T-helper 2 cell treated with Interferon-gamma antibody and Interleukin-4, amounts not matched to agents 5 μg/mL and 100 μg/mL, for 36 hours (primary cell): ENCODE results near the gene ANK3.
"Not testable (repeated sequence)": the region's sequence is repeated elsewhere in the genome, so short reads cannot be mapped to it uniquely, and the experiment has no call there.

Experiments
- DNase-seq: peaks from one replicate; pipeline ENCODE4 v3.0.0; 2021; ENCODE audit warnings: low spot score
- H3K27ac Mint-ChIP-seq: one replicate; pipeline ENCODE4 v1.8.0; 2021; ENCODE audit warnings: mild to moderate bottlenecking, mixed read lengths
- H3K27me3 Mint-ChIP-seq: one replicate; pipeline ENCODE4 v1.8.0; 2021; ENCODE audit warnings: low read depth, mixed read lengths
- H3K36me3 Mint-ChIP-seq: one replicate; pipeline ENCODE4 v1.8.0; 2021; ENCODE audit warnings: low read depth, mixed read lengths
- H3K4me1 Mint-ChIP-seq: one replicate; pipeline ENCODE4 v1.8.0; 2021; ENCODE audit warnings: low read depth, mixed read lengths
- H3K4me3 Mint-ChIP-seq: one replicate; pipeline ENCODE4 v1.8.0; 2022; ENCODE audit warnings: mild to moderate bottlenecking, moderate library complexity, mixed read lengths
- H3K9me3 Mint-ChIP-seq: one replicate; pipeline ENCODE4 v1.8.0; 2021; ENCODE audit warnings: mixed read lengths

Gene ANK3

GRCh38 chr10:60292536-60292935 is 97.1 kb downstream of the ANK3 start:
- not testable (repeated sequence) for H3K4me1 Mint-ChIP-seq, DNase-seq, H3K36me3 Mint-ChIP-seq, H3K4me3 Mint-ChIP-seq, H3K9me3 Mint-ChIP-seq, H3K27me3 Mint-ChIP-seq, H3K27ac Mint-ChIP-seq

DNA sequence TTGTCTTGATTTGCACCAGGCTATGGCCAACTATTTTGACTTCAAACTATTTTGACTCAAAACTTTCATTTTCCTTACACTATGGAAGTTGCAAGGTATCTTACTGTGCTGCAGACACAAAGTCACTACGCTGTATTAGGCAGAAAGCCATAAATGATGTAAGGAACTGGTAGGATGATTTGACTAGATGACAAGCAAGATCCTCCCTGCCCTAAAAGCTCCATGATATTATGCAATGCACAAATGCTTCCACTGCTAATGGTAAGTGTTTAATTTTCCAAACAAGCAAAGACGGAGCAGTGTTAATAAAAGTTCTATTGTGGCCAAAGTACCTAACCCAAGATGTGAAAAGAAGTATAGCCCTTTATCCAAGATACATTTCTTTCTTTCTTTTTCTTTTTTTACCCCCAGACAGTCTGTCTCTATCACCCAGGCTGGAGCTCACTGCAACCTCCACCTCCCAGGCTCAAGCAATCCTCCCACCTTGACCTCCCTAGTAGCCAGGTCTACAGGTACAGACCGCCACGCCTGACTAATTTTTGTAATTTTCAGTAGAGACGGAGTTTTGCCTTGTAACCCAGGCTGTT is 98.2 kb downstream of the ANK3 start:
- Mint-ChIP-seq H3K9me3 (no peaks in the 10 kb centered on the region), H3K4me1 (no peaks in the 10 kb centered on the region), H3K36me3 (no peaks in the 10 kb centered on the region), H3K27me3 (no peaks in the 10 kb centered on the region), H3K27ac (no peak overlapping the region), H3K4me3 (no peak overlapping the region)
- no peak for DNase-seq

GRCh38 chr10:60290558-60290957 is 99.1 kb downstream of the ANK3 start:
- H3K27ac Mint-ChIP-seq, result no peak overlapping the region
- no peaks in the 10 kb centered on the region for H3K36me3 Mint-ChIP-seq
- H3K9me3 Mint-ChIP-seq, result no peaks in the 10 kb centered on the region
- H3K4me1 Mint-ChIP-seq, result peaks cover under 1% of the 10 kb centered on the region
- H3K4me3 Mint-ChIP-seq, result no peak overlapping the region
- no peak for DNase-seq
- H3K27me3 Mint-ChIP-seq, result no peaks in the 10 kb centered on the region

DNA sequence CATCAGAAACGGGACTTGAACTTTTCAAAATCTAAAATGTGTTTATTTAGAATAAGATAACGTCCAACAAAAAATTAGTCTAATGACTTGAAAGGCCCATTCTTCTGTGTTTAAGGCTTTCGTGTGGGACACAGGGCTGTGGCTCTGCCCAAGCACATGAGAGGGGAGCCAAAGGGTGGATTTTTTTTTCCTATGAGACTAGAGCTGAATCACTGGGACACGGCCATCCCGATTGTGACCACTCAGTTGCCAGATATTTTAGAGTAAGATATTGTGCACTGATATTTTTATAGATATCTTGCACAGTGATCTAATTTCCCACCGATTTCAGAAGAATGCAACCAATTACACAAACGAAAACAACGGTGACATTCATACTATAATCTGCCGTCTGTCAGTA is 99.9 kb downstream of the ANK3 start:
- Mint-ChIP-seq H3K27me3 (no peaks in the 10 kb centered on the region), H3K36me3 (no peaks in the 10 kb centered on the region), H3K9me3 (no peaks in the 10 kb centered on the region), H3K4me3 (no peak overlapping the region), H3K4me1 (peaks cover 4% of the 10 kb centered on the region), H3K27ac (no peak overlapping the region)
- DNase-seq, result no peak

- H3K9me3 Mint-ChIP-seq, result no peaks in the 10 kb centered on the region
- no peaks in the 10 kb centered on the region for H3K27me3 Mint-ChIP-seq
These were observed 101.4 kb downstream of the ANK3 start for GRCh38 chr10:60288256-60288655.

GRCh38 chr10:60286559-60286958 is 103.1 kb downstream of the ANK3 start:
- Mint-ChIP-seq H3K27me3 (no peaks in the 10 kb centered on the region), H3K36me3 (no peaks in the 10 kb centered on the region), H3K4me3 (no peak overlapping the region), H3K27ac (no peak overlapping the region), H3K9me3 (no peaks in the 10 kb centered on the region), H3K4me1 (peaks cover 7% of the 10 kb centered on the region)
- no peak for DNase-seq

More at GRCh38 chr10:60288256-60288655, 101.4 kb downstream of the ANK3 start:
- no peak for DNase-seq
- peaks cover 5% of the 10 kb centered on the region for H3K4me1 Mint-ChIP-seq
- no peak overlapping the region for H3K4me3 Mint-ChIP-seq
- no peaks in the 10 kb centered on the region for H3K36me3 Mint-ChIP-seq
- H3K27ac Mint-ChIP-seq, result no peak overlapping the region

DNA sequence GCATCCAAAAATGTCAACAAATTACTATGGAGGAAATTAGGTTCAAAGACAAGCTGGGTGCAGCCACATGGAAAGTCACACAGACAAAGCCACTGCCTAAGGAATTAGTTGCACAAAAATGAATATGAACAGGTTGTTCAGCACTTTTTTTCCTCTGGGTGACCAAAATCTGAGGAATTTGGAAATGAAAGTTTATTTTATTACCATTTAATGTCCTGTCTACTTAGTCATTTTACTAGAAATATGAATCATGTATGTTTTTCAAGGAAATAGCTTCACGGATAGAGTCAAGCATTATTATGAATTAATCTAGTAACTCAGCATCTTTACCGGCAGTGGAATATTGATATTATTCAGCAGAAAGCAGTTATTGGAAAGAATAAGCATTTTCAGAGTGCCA is 106.3 kb downstream of the ANK3 start:
- DNase-seq, result no peak
- Mint-ChIP-seq H3K4me1 (peaks cover 7% of the 10 kb centered on the region), H3K27ac (no peak overlapping the region), H3K36me3 (no peaks in the 10 kb centered on the region), H3K27me3 (no peaks in the 10 kb centered on the region), H3K4me3 (no peak overlapping the region), H3K9me3 (no peaks in the 10 kb centered on the region)

GRCh38 chr10:60282771-60283353 is 106.8 kb downstream of the ANK3 start:
- Mint-ChIP-seq H3K4me1 (peaks cover 7% of the 10 kb centered on the region), H3K27ac (no peak overlapping the region), H3K9me3 (no peaks in the 10 kb centered on the region), H3K36me3 (no peaks in the 10 kb centered on the region), H3K4me3 (no peak overlapping the region), H3K27me3 (no peaks in the 10 kb centered on the region)
- no peak for DNase-seq

DNA sequence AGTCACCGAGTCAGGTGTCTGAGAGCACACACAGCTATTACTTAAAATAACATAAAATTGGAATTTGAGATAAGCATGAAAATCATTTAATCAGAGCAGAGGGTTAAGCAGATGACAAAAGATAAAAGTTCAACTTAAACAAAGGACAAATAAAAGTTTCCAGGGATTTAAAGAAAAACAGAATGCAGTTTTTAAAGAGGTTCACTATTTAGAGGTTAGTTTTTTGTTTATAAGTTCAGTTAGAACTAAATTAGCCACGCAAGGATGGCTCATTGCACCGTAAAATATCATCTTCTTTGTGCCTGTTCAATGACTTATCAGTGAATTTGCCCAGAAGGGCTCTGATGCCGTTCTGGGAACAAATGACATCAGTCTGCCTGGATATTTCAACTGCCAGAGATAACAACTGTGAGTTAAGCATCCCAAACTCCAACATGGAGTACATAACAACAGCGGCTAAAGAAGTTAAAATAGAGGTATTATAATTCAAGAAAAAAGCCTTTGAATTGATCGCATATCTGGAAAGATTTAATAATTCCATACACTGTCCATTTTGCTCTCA is 107.8 kb downstream of the ANK3 start:
- H3K4me3 Mint-ChIP-seq, result no peak overlapping the region
- H3K27ac Mint-ChIP-seq, result no peak overlapping the region
- no peaks in the 10 kb centered on the region for H3K9me3 Mint-ChIP-seq
- peaks cover 7% of the 10 kb centered on the region for H3K4me1 Mint-ChIP-seq
- DNase-seq, result no peak
- no peaks in the 10 kb centered on the region for H3K36me3 Mint-ChIP-seq
- H3K27me3 Mint-ChIP-seq, result no peaks in the 10 kb centered on the region

DNA sequence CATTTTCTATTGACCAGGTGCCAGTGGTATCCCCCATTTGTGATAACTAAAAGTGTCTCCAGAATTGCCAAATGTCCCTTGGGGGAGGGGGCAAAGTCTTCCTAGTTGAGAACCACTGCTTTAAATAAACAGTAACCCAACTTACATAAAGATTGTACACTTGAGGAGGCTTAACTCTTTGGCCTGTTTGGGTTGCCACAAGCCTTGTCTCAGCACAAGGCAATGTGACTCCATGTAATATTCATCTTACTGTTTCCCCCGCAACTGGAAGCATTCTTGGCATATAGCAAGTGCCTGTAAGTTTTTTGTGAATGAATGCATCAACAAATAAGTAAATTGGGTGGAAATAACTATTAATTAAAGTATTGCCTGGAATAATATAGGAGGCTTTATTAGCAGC is 108.3 kb downstream of the ANK3 start:
- H3K9me3 Mint-ChIP-seq, result no peaks in the 10 kb centered on the region
- H3K36me3 Mint-ChIP-seq, result no peaks in the 10 kb centered on the region
- H3K27me3 Mint-ChIP-seq, result no peaks in the 10 kb centered on the region
- no peak overlapping the region for H3K27ac Mint-ChIP-seq
- no peak for DNase-seq
- peaks cover 7% of the 10 kb centered on the region for H3K4me1 Mint-ChIP-seq
- no peak overlapping the region for H3K4me3 Mint-ChIP-seq

GRCh38 chr10:60280475-60280874 is 109.2 kb downstream of the ANK3 start:
- Mint-ChIP-seq H3K27me3 (no peaks in the 10 kb centered on the region), H3K4me3 (no peak overlapping the region), H3K36me3 (no peaks in the 10 kb centered on the region), H3K9me3 (no peaks in the 10 kb centered on the region), H3K27ac (no peak overlapping the region), H3K4me1 (peaks cover 6% of the 10 kb centered on the region)
- no peak for DNase-seq

DNA sequence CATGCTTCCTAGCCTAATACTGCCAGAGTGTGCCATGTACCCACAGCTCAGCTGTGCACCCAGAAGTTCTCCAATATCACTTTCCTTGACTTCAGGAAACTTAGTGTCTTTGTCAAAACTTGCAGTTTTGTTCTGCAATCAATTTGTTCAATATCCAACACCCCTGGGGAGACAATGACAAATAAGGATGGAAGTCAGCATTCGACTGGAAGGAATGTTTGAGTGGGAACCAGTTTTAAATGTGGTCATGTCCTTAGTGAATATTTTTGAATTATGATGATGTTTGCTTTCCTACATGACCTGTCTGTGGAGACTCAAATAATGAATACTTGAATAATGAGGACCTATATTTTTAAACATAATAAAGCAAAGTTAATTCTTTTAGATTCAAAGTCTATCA is 112.0 kb downstream of the ANK3 start:
- Mint-ChIP-seq H3K27me3 (no peaks in the 10 kb centered on the region), H3K9me3 (no peaks in the 10 kb centered on the region), H3K4me3 (no peak overlapping the region), H3K36me3 (no peaks in the 10 kb centered on the region), H3K4me1 (peaks cover 3% of the 10 kb centered on the region), H3K27ac (no peak overlapping the region)
- DNase-seq, result no peak

- Mint-ChIP-seq H3K4me1 (peaks cover 6% of the 10 kb centered on the region), H3K27ac (no peak overlapping the region), H3K27me3 (no peaks in the 10 kb centered on the region), H3K4me3 (no peak overlapping the region), H3K36me3 (no peaks in the 10 kb centered on the region), H3K9me3 (no peaks in the 10 kb centered on the region)
- no peak for DNase-seq
These were observed 113.4 kb downstream of the ANK3 start for GRCh38 chr10:60276232-60276631.

- no peaks in the 10 kb centered on the region for H3K36me3 Mint-ChIP-seq
- H3K27me3 Mint-ChIP-seq, result no peaks in the 10 kb centered on the region
- peaks cover 6% of the 10 kb centered on the region for H3K4me1 Mint-ChIP-seq
- DNase-seq, result no peak
- no peak overlapping the region for H3K4me3 Mint-ChIP-seq
- H3K9me3 Mint-ChIP-seq, result no peaks in the 10 kb centered on the region
- no peak overlapping the region for H3K27ac Mint-ChIP-seq
These were observed 118.2 kb downstream of the ANK3 start for GRCh38 chr10:60271319-60272040.
